H1 (cell line): ENCODE measurements around the gene PIK3R1. TPM values are rescaled to one million over a fixed set of nuclear protein-coding genes. Genes with fewer than 3 reads are reported as not detected.

Source experiments
- CTCF ChIA-PET: fragments of 300-600 bp; sonication (Branson Sonifier 250); formaldehyde crosslinking; loops from one replicate; lab custom pipeline; 2021; ENCODE audit not compliant: partially characterized antibody; lab: Charles Lee
- POLR2A ChIA-PET: fragments of 300-600 bp; sonication (Branson Sonifier 250); formaldehyde crosslinking; loops from one replicate; lab custom pipeline; 2021; ENCODE audit warnings: inconsistent platforms; ENCODE audit not compliant: partially characterized antibody; lab: Charles Lee
- DNase-seq, 2 experiments: peaks; one replicate each; pipeline versions ENCODE4 v3.0.0 to v3.0.0-alpha.2; 2010 to 2022; ENCODE audit warnings: low spot score in 2 of 2, low read depth in 1 of 2, mixed read lengths in 1 of 2
- FAIRE-seq: peaks from 2 replicates; lab custom pipeline; 2011; peaks lifted over from hg19 to GRCh38; lab: Jason Lieb, UNC
- H2AFZ ChIP-seq: 2 replicates; pipeline ENCODE4 v1.8.1; 2012; ENCODE audit warnings: low read length, inconsistent platforms
- H2AK5ac ChIP-seq: 2 replicates; pipeline ENCODE4 v1.6.1; 2013; ENCODE audit warnings: low read depth, low read length
- H2BK120ac ChIP-seq: replicated peaks from 2 replicates; pipeline ENCODE3; 2013; ENCODE audit warnings: low read depth, low read length, inconsistent platforms
- H2BK12ac ChIP-seq: 2 replicates; pipeline ENCODE4 v1.6.1; 2013; ENCODE audit warnings: low read depth, low read length
- H2BK15ac ChIP-seq: 2 replicates; pipeline ENCODE4 v1.6.1; 2013; ENCODE audit warnings: low read length
- H2BK20ac ChIP-seq: 2 replicates; pipeline ENCODE4 v1.6.1; 2013; ENCODE audit warnings: low read length
- H2BK5ac ChIP-seq: 2 replicates; pipeline ENCODE4 v1.6.1; 2013; ENCODE audit warnings: low read depth, low read length
- H3K14ac ChIP-seq: 2 replicates; pipeline ENCODE4 v1.6.1; 2013; ENCODE audit warnings: inconsistent platforms; ENCODE audit not compliant: insufficient read length
- H3K18ac ChIP-seq: 2 replicates; pipeline ENCODE4 v1.6.1; 2013; ENCODE audit warnings: low read length; ENCODE audit errors: extremely low read depth
- H3K23ac ChIP-seq: 2 replicates; pipeline ENCODE4 v1.6.1; 2013; ENCODE audit warnings: inconsistent platforms; ENCODE audit not compliant: insufficient read length
- H3K23me2 ChIP-seq: 2 replicates; pipeline ENCODE4 v1.6.1; 2013; ENCODE audit warnings: low read depth, low read length
- H3K27ac ChIP-seq: 2 replicates; pipeline ENCODE4 v1.6.1; 2011; ENCODE audit warnings: low read depth, low read length, inconsistent platforms
- H3K27me3 ChIP-seq, 4 experiments: replicated peaks in 1 of 4; 1 replicate in 1 of 4; 2 replicates in 3 of 4; pipeline versions ENCODE4 v1.6.1 to v1.8.1; 2011 to 2013; ENCODE audit warnings: low read length in 3 of 4, mild to moderate bottlenecking in 3 of 4, inconsistent platforms in 2 of 4, mixed read lengths in 2 of 4, moderate library complexity in 1 of 4; ENCODE audit not compliant: control insufficient read depth in 3 of 4, insufficient read depth in 3 of 4; ENCODE audit errors: extremely low read depth in 1 of 4
- H3K36me3 ChIP-seq, 4 experiments: 2 replicates each; pipeline versions ENCODE4 v1.6.1 to v1.8.1; 2011 to 2013; ENCODE audit warnings: mild to moderate bottlenecking in 4 of 4, low read length in 3 of 4, moderate library complexity in 2 of 4, control low read depth in 1 of 4, inconsistent platforms in 1 of 4; ENCODE audit not compliant: insufficient read depth in 4 of 4, control insufficient read depth in 2 of 4
- H3K4ac ChIP-seq: replicated peaks from 2 replicates; pipeline ENCODE3; 2013; ENCODE audit warnings: low read length, low read depth, mixed read lengths, inconsistent platforms; ENCODE audit not compliant: insufficient read length
- H3K4me1 ChIP-seq, 4 experiments: replicated peaks in 1 of 4; 1 replicate in 1 of 4; 2 replicates in 3 of 4; pipeline versions ENCODE4 v1.6.1 to v1.8.1; 2011 to 2013; ENCODE audit warnings: low read length in 3 of 4, inconsistent platforms in 2 of 4, mixed read lengths in 1 of 4; ENCODE audit not compliant: insufficient read depth in 4 of 4, control insufficient read depth in 3 of 4
- H3K4me2 ChIP-seq, 2 experiments: 2 replicates each; pipeline versions ENCODE4 v1.6.1 to v1.8.1; 2011 to 2013; ENCODE audit warnings: low read depth in 2 of 2, low read length in 2 of 2, control low read depth in 1 of 2, inconsistent platforms in 1 of 2, mild to moderate bottlenecking in 1 of 2; ENCODE audit not compliant: insufficient read depth in 1 of 2
- H3K4me3 ChIP-seq, 4 experiments: fragments of 200-600, 300-600 bp in 1 of 4; sonication (generic), shearing (Covaris generic), sonication (Bioruptor Twin) in 1 of 4; 2 replicates each; pipeline versions ENCODE4 v1.5.1 to v1.8.1; 2011 to 2016; ENCODE audit warnings: low read length in 4 of 4, low read depth in 3 of 4, control low read depth in 2 of 4, inconsistent platforms in 2 of 4, mild to moderate bottlenecking in 2 of 4, mixed read lengths in 1 of 4, moderate library complexity in 1 of 4; ENCODE audit not compliant: insufficient read depth in 2 of 4; ENCODE audit errors: extremely low read depth in 1 of 4
- H3K56ac ChIP-seq: replicated peaks from 2 replicates; pipeline ENCODE3; 2013; ENCODE audit warnings: low read depth, mild to moderate bottlenecking, mixed read lengths, low read length, inconsistent platforms; ENCODE audit not compliant: insufficient read length
- H3K79me1 ChIP-seq: 2 replicates; pipeline ENCODE4 v1.6.1; 2013; ENCODE audit warnings: low read depth, low read length, control low read depth
- H3K79me2 ChIP-seq, 2 experiments: 2 replicates each; pipeline versions ENCODE4 v1.6.1 to v1.8.1; 2012 to 2013; ENCODE audit warnings: low read length in 2 of 2, mild to moderate bottlenecking in 2 of 2, inconsistent platforms in 1 of 2; ENCODE audit not compliant: insufficient read depth in 2 of 2, control insufficient read depth in 1 of 2
- H3K9ac ChIP-seq, 4 experiments: replicated peaks in 1 of 4; 1 replicate in 1 of 4; 2 replicates in 3 of 4; pipeline versions ENCODE4 v1.6.1 to v1.8.1; 2011 to 2013; ENCODE audit warnings: low read depth in 3 of 4, low read length in 3 of 4, control low read depth in 2 of 4, mild to moderate bottlenecking in 2 of 4, moderate library complexity in 2 of 4, inconsistent platforms in 1 of 4; ENCODE audit errors: extremely low read depth in 1 of 4
- H3K9me3 ChIP-seq, 2 experiments: 2 replicates each; pipeline versions ENCODE4 v1.6.1 to v1.8.1; 2012 to 2013; ENCODE audit warnings: mild to moderate bottlenecking in 2 of 2, moderate library complexity in 2 of 2, control low read depth in 1 of 2, inconsistent platforms in 1 of 2, low read depth in 1 of 2, low read length in 1 of 2, mixed read lengths in 1 of 2; ENCODE audit not compliant: insufficient read depth in 2 of 2
- H4K20me1 ChIP-seq, 2 experiments: replicated peaks in 1 of 2; 2 replicates each; pipeline versions ENCODE3 to v1.8.1; 2011 to 2013; ENCODE audit warnings: inconsistent platforms in 2 of 2, low read length in 2 of 2, mild to moderate bottlenecking in 1 of 2; ENCODE audit not compliant: insufficient read depth in 2 of 2, control insufficient read depth in 1 of 2
- H4K5ac ChIP-seq: 2 replicates; pipeline ENCODE4 v1.6.1; 2013; ENCODE audit warnings: low read length, low read depth, mixed read lengths, inconsistent platforms; ENCODE audit not compliant: insufficient read length
- H4K8ac ChIP-seq: 2 replicates; pipeline ENCODE4 v1.8.0; 2013; ENCODE audit warnings: mild to moderate bottlenecking, moderate library complexity, low read length, inconsistent platforms; ENCODE audit not compliant: insufficient read depth; ENCODE audit errors: extremely low read depth
- H4K91ac ChIP-seq: replicated peaks from 2 replicates; pipeline ENCODE3; 2013; ENCODE audit warnings: low read length, mixed read lengths, inconsistent platforms; ENCODE audit not compliant: insufficient read length
- TBP ChIP-seq: IDR thresholded peaks from 2 replicates; pipeline ENCODE4 v1.6.1; 2011; ENCODE audit warnings: low read depth, low read length, improper control_type of control experiment
- WGBS, 2 experiments: shearing (Covaris generic) in 1 of 2; methylation state at CpG; one replicate each; pipeline versions ENCODE4 v1.1.6 to v1.1.7; 2013 to 2015; ENCODE audit warnings: low lambda C conversion rate in 2 of 2, mixed read lengths in 2 of 2, inconsistent platforms in 1 of 2, low coverage in 1 of 2, missing lambda C conversion rate in 1 of 2; ENCODE audit not compliant: insufficient replicate concordance in 2 of 2, insufficient coverage in 1 of 2, insufficient read length in 1 of 2; ENCODE audit errors: extremely low coverage in 1 of 2, missing lambda C conversion rate in 1 of 2; 5-methylcytosine and 5-hydroxymethylcytosine counted together
- polyA plus RNA-seq, 7 experiments: library from polyadenylated mRNA; depleted of rRNA in 3 of 7; stranded (reverse) in 5 of 7; unstranded in 2 of 7; fragments of >200 nt in 5 of 7; fragments of 200-250 nt in 2 of 7; gene quantifications; 1 replicate in 5 of 7; 2 replicates in 1 of 7; 4 replicates in 1 of 7; pipeline versions ENCODE4 v1.2.1 to v1.2.3, GENCODE V29; 2011 to 2013; ENCODE audit warnings: missing spikeins in 2 of 7, mixed read lengths in 2 of 7
- total RNA-seq: library from RNA; stranded (reverse); fragmentation: NEBNext Ultra II Directional; extraction: Animal tissue kit (Norgen Biotek cat#: 25700); gene quantifications from 2 replicates; pipeline ENCODE4 v1.2.1, GENCODE V29; 2021
- TF ChIP-seq, protein P1 (sequence below): IDR thresholded peaks from 2 replicates; pipeline ENCODE4 v1.6.1; 2011; ENCODE audit warnings: low read depth, mild to moderate bottlenecking, low read length; ENCODE audit not compliant: insufficient read depth

The PIK3R1 gene
- total and polyA plus RNA-seq, 2 of the 8 experiments (the other 6 are each of a cell fraction or from before 2014, with no cell fraction given), result 2.3 to 13.7 TPM

DNA sequence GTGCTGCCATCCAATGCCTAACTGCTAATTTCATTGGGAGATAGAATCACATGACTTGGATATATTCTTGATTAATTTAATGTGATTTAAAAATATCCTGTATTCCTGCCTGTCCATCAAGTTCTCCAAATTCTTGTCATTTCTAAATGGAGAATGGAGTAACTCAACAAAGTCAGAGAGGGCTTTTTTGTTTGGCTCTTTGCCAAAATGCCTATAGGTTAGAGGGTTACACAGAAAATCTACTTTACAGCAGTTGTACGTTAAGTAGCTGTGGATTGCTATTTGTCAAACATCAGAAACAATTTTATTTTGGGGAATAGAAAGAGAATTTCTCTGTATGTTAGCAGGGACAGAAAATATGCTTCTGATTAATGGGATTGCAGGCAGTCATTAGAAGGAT lies 5.9 kb downstream of the PIK3R1 start:
- H2AK5ac ChIP-seq, result no peak overlapping the region
- no peak overlapping the region for H2BK120ac ChIP-seq
- no peak overlapping the region for H2BK5ac ChIP-seq
- no peak overlapping the region for H3K4me3 ChIP-seq
- peaks cover 0 to 26% of the 10 kb centered on the region in 2 experiments; a peak in 2 of 4 replicates for H3K79me2 ChIP-seq
- H3K27me3 ChIP-seq, result peaks cover 0 to 7% (median 7%) of the 10 kb centered on the region in 4 experiments; a peak in 4 of 7 replicates
- H4K91ac ChIP-seq, result no peak overlapping the region
- peaks cover 4% of the 10 kb centered on the region; the same call in 1 of the 2 replicates for H3K23me2 ChIP-seq
- no peak overlapping the region for H2BK20ac ChIP-seq
- no peak overlapping the region for H2AFZ ChIP-seq
- no peak for DNase-seq
- peaks cover 5% of the 10 kb centered on the region; the same call in 1 of the 2 replicates for H3K79me1 ChIP-seq
- peaks cover 0 to 4% of the 10 kb centered on the region in 2 experiments for H4K20me1 ChIP-seq
- POLR2A ChIA-PET, result no interaction called here
- H4K8ac ChIP-seq, result no peak overlapping the region
- no peak overlapping the region for H2BK15ac ChIP-seq
- no peak overlapping the region for H3K56ac ChIP-seq
- no peak overlapping the region for H3K4ac ChIP-seq
- H3K9ac ChIP-seq, result no peak overlapping the region
- H3K23ac ChIP-seq, result no peak overlapping the region
- peaks cover 0 to 3% (median 0%) of the 10 kb centered on the region in 4 experiments; a peak in 1 of 8 replicates for H3K36me3 ChIP-seq
- H3K14ac ChIP-seq, result no peak overlapping the region
- WGBS, 2 experiments, result 100% methylated on average over 1 of the region's 1 CpG; no CpG with 5 or more reads in 1 of the 2 experiments
- no peak overlapping the region for H4K5ac ChIP-seq
- TF ChIP-seq TBP, result no peak
- TF ChIP-seq, protein P1, sequence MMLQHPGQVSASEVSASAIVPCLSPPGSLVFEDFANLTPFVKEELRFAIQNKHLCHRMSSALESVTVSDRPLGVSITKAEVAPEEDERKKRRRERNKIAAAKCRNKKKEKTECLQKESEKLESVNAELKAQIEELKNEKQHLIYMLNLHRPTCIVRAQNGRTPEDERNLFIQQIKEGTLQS, result no peak
- CTCF ChIA-PET, result interaction anchor here (1.5 kb wide), 1 partner anchor 25 kb away, joined by 5 read pairs; no protein-coding TSS in a partner anchor
- no peak overlapping the region for H3K27ac ChIP-seq
- H3K18ac ChIP-seq, result no peak overlapping the region
- no peak overlapping the region for H2BK12ac ChIP-seq
- H3K9me3 ChIP-seq, result no peaks in the 10 kb centered on the region; a peak in 1 of 4 replicates
- peaks cover 0 to 3% (median 0%) of the 10 kb centered on the region in 4 experiments; a peak in 2 of 7 replicates for H3K4me1 ChIP-seq
- FAIRE-seq, result no peak
- H3K4me2 ChIP-seq, result no peak overlapping the region
